Adrenal gland (tissue), 5 donors: ENCODE results near the gene SORBS1.

ENCODE experiments used
- POLR2A ChIP-seq, 2 donors: fragments of 450-650 bp; IDR thresholded peaks; one replicate each; pipeline ENCODE4 v1.6.1; 2017; ENCODE audit warnings: antibody characterized with exemption in 2 of 2, mild to moderate bottlenecking in 2 of 2, moderate library complexity in 1 of 2
- TF ChIP-seq, protein P1 (sequence below), 6 experiments: fragments of 450-650 bp in 4 of 6; fragments of 200-600 bp in 2 of 6; sonication (generic) in 1 of 6; IDR thresholded peaks; 1 replicate in 5 of 6; 2 replicates in 1 of 6; pipeline versions ENCODE4 v1.5.1 to v1.8.0; 2016 to 2021; ENCODE audit warnings: antibody characterized with exemption in 6 of 6, mild to moderate bottlenecking in 2 of 6, moderate library complexity in 1 of 6
- donor health status: DM: no; HTN: no; CAD: no.

DNA sequence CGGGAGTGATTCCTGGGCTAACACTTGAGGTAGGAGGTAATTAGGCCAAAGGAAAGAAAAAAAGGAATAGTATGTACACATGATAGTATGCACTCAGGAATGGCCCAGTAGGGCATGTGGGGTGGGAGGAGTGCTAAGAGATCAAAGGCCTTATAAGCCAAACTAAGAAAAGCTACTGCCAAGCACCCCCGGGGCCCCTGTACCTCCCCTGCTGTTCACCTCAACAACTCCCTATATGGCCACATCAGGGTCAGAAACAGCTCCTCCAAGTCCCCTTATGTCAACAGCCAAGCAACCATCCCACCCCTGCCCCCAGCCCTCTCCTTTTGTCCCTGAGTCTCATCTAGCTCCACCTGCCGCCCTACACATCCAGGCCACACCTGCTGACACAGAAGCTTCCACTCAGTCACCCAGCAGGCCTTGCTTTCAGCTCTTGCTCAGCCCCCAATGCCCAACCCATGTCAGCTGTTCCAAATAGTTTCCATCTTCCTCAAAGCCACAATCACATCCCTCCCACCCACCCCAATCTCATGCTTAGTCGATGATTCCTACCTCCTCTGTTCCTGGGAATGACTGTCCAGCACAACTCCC is 80.2 kb downstream of the SORBS1 start:
- TF ChIP-seq, protein P1, sequence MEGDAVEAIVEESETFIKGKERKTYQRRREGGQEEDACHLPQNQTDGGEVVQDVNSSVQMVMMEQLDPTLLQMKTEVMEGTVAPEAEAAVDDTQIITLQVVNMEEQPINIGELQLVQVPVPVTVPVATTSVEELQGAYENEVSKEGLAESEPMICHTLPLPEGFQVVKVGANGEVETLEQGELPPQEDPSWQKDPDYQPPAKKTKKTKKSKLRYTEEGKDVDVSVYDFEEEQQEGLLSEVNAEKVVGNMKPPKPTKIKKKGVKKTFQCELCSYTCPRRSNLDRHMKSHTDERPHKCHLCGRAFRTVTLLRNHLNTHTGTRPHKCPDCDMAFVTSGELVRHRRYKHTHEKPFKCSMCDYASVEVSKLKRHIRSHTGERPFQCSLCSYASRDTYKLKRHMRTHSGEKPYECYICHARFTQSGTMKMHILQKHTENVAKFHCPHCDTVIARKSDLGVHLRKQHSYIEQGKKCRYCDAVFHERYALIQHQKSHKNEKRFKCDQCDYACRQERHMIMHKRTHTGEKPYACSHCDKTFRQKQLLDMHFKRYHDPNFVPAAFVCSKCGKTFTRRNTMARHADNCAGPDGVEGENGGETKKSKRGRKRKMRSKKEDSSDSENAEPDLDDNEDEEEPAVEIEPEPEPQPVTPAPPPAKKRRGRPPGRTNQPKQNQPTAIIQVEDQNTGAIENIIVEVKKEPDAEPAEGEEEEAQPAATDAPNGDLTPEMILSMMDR (IDR thresholded peaks at IDR 0.05): no peak
- no peak for TF ChIP-seq POLR2A (IDR thresholded peaks at IDR 0.05)
